Kidney (tissue), 14 donors: ENCODE data around the gene SEC14L2. TPM values are rescaled to one million over a fixed set of nuclear protein-coding genes. Genes with fewer than 3 reads are reported as not detected.

Experiments
- DNase-seq, 5 donors: peaks; one replicate each; pipeline ENCODE4 v3.0.0-alpha.2; 2013 to 2020
- FAIRE-seq: peaks from 2 replicates; lab custom pipeline; 2012; peaks lifted over from hg19 to GRCh38; lab: Jason Lieb, UNC
- H3K27ac ChIP-seq, 2 donors: one replicate each; pipeline ENCODE4 v1.7.0; 2013; ENCODE audit warnings: low read depth in 2 of 2, low read length in 2 of 2, inconsistent platforms in 1 of 2
- H3K27me3 ChIP-seq: one replicate; pipeline ENCODE4 v1.7.1; 2013; ENCODE audit warnings: low read length, inconsistent platforms; ENCODE audit not compliant: control insufficient read depth, insufficient read depth
- H3K36me3 ChIP-seq, 3 donors: one replicate each; pipeline versions ENCODE4 v1.7.0 to v1.7.1; 2013; ENCODE audit warnings: low read length in 3 of 3, control low read depth in 1 of 3, inconsistent platforms in 1 of 3; ENCODE audit not compliant: insufficient read depth in 3 of 3, control insufficient read depth in 2 of 3
- H3K4me1 ChIP-seq, 3 donors: one replicate each; pipeline versions ENCODE4 v1.7.0 to v1.7.1; 2013; ENCODE audit warnings: low read length in 3 of 3, inconsistent platforms in 1 of 3, low read depth in 1 of 3; ENCODE audit not compliant: control insufficient read depth in 2 of 3, insufficient read depth in 2 of 3
- H3K4me3 ChIP-seq, 3 donors: one replicate each; pipeline versions ENCODE4 v1.7.0 to v1.8.1; 2013; ENCODE audit warnings: low read length in 3 of 3, control low read depth in 1 of 3, inconsistent platforms in 1 of 3
- H3K9ac ChIP-seq, 3 donors: one replicate each; pipeline versions ENCODE4 v1.7.0 to v1.7.1; 2013; ENCODE audit warnings: low read length in 3 of 3, control low read depth in 1 of 3, inconsistent platforms in 1 of 3
- H3K9me3 ChIP-seq, 3 donors: one replicate each; pipeline versions ENCODE4 v1.7.0 to v1.7.1; 2013; ENCODE audit warnings: low read length in 3 of 3, control low read depth in 1 of 3, inconsistent platforms in 1 of 3; ENCODE audit not compliant: control insufficient read depth in 2 of 3, insufficient read depth in 1 of 3
- CTCF ChIP-seq: IDR thresholded peaks from 3 replicates; pipeline ENCODE4 v1.5.1; 2012; ENCODE audit warnings: mild to moderate bottlenecking, moderate library complexity, borderline replicate concordance; ENCODE audit not compliant: insufficient read depth; ENCODE audit errors: extremely low read depth
- intact Hi-C: fragments of 100-400 bp; cut with DNase I; formaldehyde crosslinking; loops from one replicate; pipeline ENCODE4 v1.11.1; 2022
- polyA plus RNA-seq: library from polyadenylated mRNA; stranded (reverse); fragments of 350-450 nt; fragmentation: Illumina TruSeq; extraction: RNeasy Lipid Tissue Mini Kit (QIAGEN cat#74804); gene quantifications from one replicate; pipeline ENCODE4 v1.2.3, GENCODE V29; 2014; ENCODE audit warnings: low read depth, low replicate concordance; ENCODE audit not compliant: insufficient read depth
- total RNA-seq: library from RNA; stranded (reverse); fragmentation: NEBNext Ultra II Directional; extraction: Animal tissue kit (Norgen Biotek cat#: 25700); gene quantifications from one replicate; pipeline ENCODE4 v1.2.1, GENCODE V29; 2021
- donor health status: control.
- donor health status: control.
- donor health status: control.
- donor health status: control.
- donor health status: control.
- donor health status: DM: yes; HTN: yes; CAD: no.
- donor health status: Normal renal cell carcinoma (clear cell type).

Gene SEC14L2
- total and polyA plus RNA-seq, 2 donors from 2014 or later, result 13.5 to 17.3 TPM

- intact Hi-C loops, result no loop called here
- FAIRE-seq, result no peak
Observed at GRCh38 chr22:30471616-30472318, 74.9 kb downstream of the SEC14L2 start, which contains the start of gene SEC14L3. Gene SEC14L3, minus strand, starts transcription at chr22:30472017. Its CDS starts 59 bp downstream, at chr22:30471958.

GRCh38 chr22:30472994-30473720 is 76.3 kb downstream of the SEC14L2 start:
- no peak for FAIRE-seq
- DNase-seq, result no peak
- Histone ChIP-seq H3K4me1 (no peaks in the 10 kb centered on the region), H3K36me3 (no peaks in the 10 kb centered on the region), H3K27me3 (no peaks in the 10 kb centered on the region), H3K4me3 (no peak overlapping the region), H3K9ac (no peak overlapping the region), H3K27ac (no peak overlapping the region), H3K9me3 (no peaks in the 10 kb centered on the region)
- intact Hi-C loops, result no loop called here
- TF ChIP-seq CTCF, result no peak

More at GRCh38 chr22:30471616-30472318, 74.9 kb downstream of the SEC14L2 start, which contains the start of gene SEC14L3:
- H3K27me3 ChIP-seq, result no peaks in the 10 kb centered on the region
- H3K36me3 ChIP-seq, result no peaks in the 10 kb centered on the region
- no peak within 1 kb of the TSS for H3K9ac ChIP-seq
- H3K4me1 ChIP-seq, result no peaks in the 10 kb centered on the region
- no peak for DNase-seq
- no peak within 1 kb of the TSS for H3K4me3 ChIP-seq
- TF ChIP-seq CTCF, result no peak
- no peaks in the 10 kb centered on the region for H3K9me3 ChIP-seq
- H3K27ac ChIP-seq, result no peak within 1 kb of the TSS

DNA sequence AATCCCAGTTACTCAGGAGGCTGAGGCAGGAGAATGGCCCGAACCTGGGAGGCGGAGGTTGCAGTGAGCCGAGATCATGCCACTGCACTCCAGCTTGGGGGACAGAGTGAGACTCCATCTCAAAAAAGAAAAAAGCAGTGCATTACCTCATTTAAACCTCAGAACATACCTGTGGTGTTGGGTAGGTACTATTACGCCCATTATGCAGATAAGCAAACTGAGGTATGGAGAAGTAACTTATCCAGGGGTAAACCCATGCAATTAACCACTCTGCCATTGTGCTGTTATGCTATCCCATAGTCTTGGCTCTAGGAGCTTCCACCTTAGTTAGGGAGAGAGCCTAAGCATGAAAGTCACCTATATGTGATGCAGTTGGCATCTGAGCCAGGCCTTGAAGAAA is 77.3 kb downstream of the SEC14L2 start:
- Histone ChIP-seq H3K4me1 (no peaks in the 10 kb centered on the region), H3K27ac (no peak overlapping the region), H3K27me3 (no peaks in the 10 kb centered on the region), H3K36me3 (no peaks in the 10 kb centered on the region), H3K9me3 (no peaks in the 10 kb centered on the region), H3K4me3 (no peak overlapping the region), H3K9ac (no peak overlapping the region)
- no peak for TF ChIP-seq CTCF
- no peak for FAIRE-seq
- DNase-seq, result no peak
- intact Hi-C loops, result no loop called here

Other genes with a start within 250 kb of the SEC14L2 start
- 10.7 TPM for gene LIF, start 150.3 kb upstream of the SEC14L2 start, total RNA-seq
- gene LIF, start 150.3 kb upstream of the SEC14L2 start, polyA plus RNA-seq, result 0.67 TPM
- 1.2 TPM for gene OSM, start 130.2 kb upstream of the SEC14L2 start, total RNA-seq
- 0.56 TPM for gene OSM, start 130.2 kb upstream of the SEC14L2 start, polyA plus RNA-seq
- gene CASTOR1, start 107.5 kb upstream of the SEC14L2 start, total RNA-seq, result 16.5 TPM
- 71.7 TPM for gene CASTOR1, start 107.5 kb upstream of the SEC14L2 start, polyA plus RNA-seq
- 34.5 TPM for gene TBC1D10A, start 70.1 kb upstream of the SEC14L2 start, total RNA-seq
- 31.0 TPM for gene TBC1D10A, start 70.1 kb upstream of the SEC14L2 start, polyA plus RNA-seq
- 179 TPM for gene SF3A1, start 40.1 kb upstream of the SEC14L2 start, total RNA-seq
- gene SF3A1, start 40.1 kb upstream of the SEC14L2 start, polyA plus RNA-seq, result 23.7 TPM
- gene CCDC157, start 40.0 kb upstream of the SEC14L2 start, total RNA-seq, result 5.1 TPM
- gene CCDC157, start 40.0 kb upstream of the SEC14L2 start, polyA plus RNA-seq, result 6.0 TPM
- gene RNF215, start 9.6 kb upstream of the SEC14L2 start, total RNA-seq, result 19.7 TPM
- gene RNF215, start 9.6 kb upstream of the SEC14L2 start, polyA plus RNA-seq, result 15.9 TPM
- gene MTFP1, start 28.8 kb downstream of the SEC14L2 start, total RNA-seq, result 8.1 TPM
- gene MTFP1, start 28.8 kb downstream of the SEC14L2 start, polyA plus RNA-seq, result 82.6 TPM
- gene SEC14L3, start 75.0 kb downstream of the SEC14L2 start, total RNA-seq, result not detected
- not detected for gene SEC14L3, start 75.0 kb downstream of the SEC14L2 start, polyA plus RNA-seq
- 0.63 TPM for gene SEC14L4, start 108.7 kb downstream of the SEC14L2 start, total RNA-seq
- 0.41 TPM for gene SEC14L4, start 108.7 kb downstream of the SEC14L2 start, polyA plus RNA-seq
- gene SEC14L6, start 149.7 kb downstream of the SEC14L2 start, total RNA-seq, result 13.9 TPM
- gene SEC14L6, start 149.7 kb downstream of the SEC14L2 start, polyA plus RNA-seq, result 16.5 TPM
- 16.1 TPM for gene GAL3ST1, start 177.6 kb downstream of the SEC14L2 start, total RNA-seq
- 34.3 TPM for gene GAL3ST1, start 177.6 kb downstream of the SEC14L2 start, polyA plus RNA-seq
- gene PES1, start 194.9 kb downstream of the SEC14L2 start, total RNA-seq, result 68.4 TPM
- gene PES1, start 194.9 kb downstream of the SEC14L2 start, polyA plus RNA-seq, result 57.0 TPM
- gene TCN2, start 210.2 kb downstream of the SEC14L2 start, total RNA-seq, result 71.3 TPM
- 174 TPM for gene TCN2, start 210.2 kb downstream of the SEC14L2 start, polyA plus RNA-seq
- 3.2 TPM for gene SLC35E4, start 238.8 kb downstream of the SEC14L2 start, total RNA-seq
- gene SLC35E4, start 238.8 kb downstream of the SEC14L2 start, polyA plus RNA-seq, result 1.8 TPM